PC-3 (cell line): Measurements from ENCODE around the gene SYNJ2. TPM values are rescaled to one million over a fixed set of nuclear protein-coding genes. Genes with fewer than 3 reads are reported as not detected.

ENCODE experiments used
- ATAC-seq: fragments of 200-7000 bp; cut with Tn5 transposase; 2 replicates; pipeline ENCODE4 v1.9.1; 2020; ENCODE audit warnings: mild to moderate bottlenecking, moderate library complexity
- BruUV-seq: library from RNA; stranded (reverse); fragments of 400-500 nt; replicated peaks from 2 replicates; lab custom pipeline; 2021; lab: Mats Ljungman, UMichigan
- CTCF ChIA-PET: fragments of 300-600 bp; sonication (Branson Sonifier 250); formaldehyde crosslinking; loops from one replicate; lab custom pipeline; 2022; ENCODE audit warnings: antibody characterized with exemption; lab: Charles Lee
- POLR2A ChIA-PET: fragments of 300-600 bp; sonication (Branson Sonifier 250); formaldehyde crosslinking; loops from one replicate; lab custom pipeline; 2022; ENCODE audit warnings: antibody characterized with exemption; ENCODE audit not compliant: unreplicated experiment; lab: Charles Lee
- DNase-seq: peaks from one replicate; pipeline ENCODE4 v3.0.0-alpha.2; 2015
- H2AFZ ChIP-seq: fragments of 300-600 bp; sonication (generic); 2 replicates; pipeline ENCODE4 v1.6.0; 2016; ENCODE audit warnings: antibody characterized with exemption, low read length
- H3F3A ChIP-seq: fragments of 300-600 bp; sonication (generic); one replicate; pipeline ENCODE4 v1.6.0; 2017; ENCODE audit warnings: antibody characterized with exemption, low read length, control low read depth, mild to moderate bottlenecking; ENCODE audit not compliant: unreplicated experiment
- H3K27ac ChIP-seq: fragments of 300-600 bp; sonication (generic); 2 replicates; pipeline ENCODE4 v1.5.1; 2016; ENCODE audit warnings: mild to moderate bottlenecking, low read length
- H3K27me3 ChIP-seq: fragments of 300-600 bp; sonication (generic); 2 replicates; pipeline ENCODE4 v1.6.1; 2016; ENCODE audit warnings: low read length, mixed read lengths
- H3K36me3 ChIP-seq: fragments of 300-600 bp; sonication (generic); 2 replicates; pipeline ENCODE4 v1.6.1; 2016; ENCODE audit warnings: low read depth, mixed run types, low read length, mixed read lengths
- H3K4me1 ChIP-seq: fragments of 300-600 bp; sonication (generic); 2 replicates; pipeline ENCODE4 v1.5.1; 2016; ENCODE audit warnings: low read length; ENCODE audit not compliant: insufficient read depth
- H3K4me2 ChIP-seq: fragments of 300-600 bp; sonication (generic); 2 replicates; pipeline ENCODE4 v1.6.0; 2016; ENCODE audit warnings: low read length
- H3K4me3 ChIP-seq: fragments of 300-600 bp; sonication (generic); 2 replicates; pipeline ENCODE4 v1.5.1; 2016; ENCODE audit warnings: mild to moderate bottlenecking, low read length, mixed read lengths
- H3K79me2 ChIP-seq: fragments of 300-600 bp; sonication (generic); 2 replicates; pipeline ENCODE4 v1.6.1; 2017; ENCODE audit warnings: low read length, mixed read lengths
- H3K9ac ChIP-seq: fragments of 300-600 bp; sonication (generic); 2 replicates; pipeline ENCODE4 v1.6.0; 2016; ENCODE audit warnings: mild to moderate bottlenecking, low read length
- H3K9me2 ChIP-seq: fragments of 300-600 bp; sonication (generic); replicated peaks from 2 replicates; pipeline ENCODE4 v1.6.1; 2016; ENCODE audit warnings: mixed run types, low read length, mixed read lengths
- H3K9me3 ChIP-seq: fragments of 300-600 bp; sonication (generic); 2 replicates; pipeline ENCODE4 v1.6.1; 2016; ENCODE audit warnings: low read length, mixed read lengths
- H4K20me1 ChIP-seq: fragments of 300-600 bp; sonication (generic); 2 replicates; pipeline ENCODE4 v1.6.1; 2016; ENCODE audit warnings: low read length, mixed read lengths
- EZH2 ChIP-seq: fragments of 300-600 bp; sonication (generic); IDR thresholded peaks from one replicate; pipeline ENCODE4 v1.6.1; 2017; ENCODE audit warnings: antibody characterized with exemption, mild to moderate bottlenecking, low read length; ENCODE audit not compliant: unreplicated experiment
- EZH2phosphoT487 ChIP-seq: fragments of 300-600 bp; sonication (generic); IDR thresholded peaks from 2 replicates; pipeline ENCODE4 v1.6.1; 2018; ENCODE audit warnings: mild to moderate bottlenecking, antibody characterized with exemption, low read length, borderline replicate concordance
- intact Hi-C: fragments of 100-400 bp; cut with micrococcal nuclease; formaldehyde crosslinking; loops from 2 replicates; pipeline ENCODE4 v1.9.0; 2023
- total RNA-seq: library from RNA; depleted of rRNA; stranded (reverse); fragments of >200 nt; gene quantifications from 2 replicates; pipeline ENCODE4 v1.2.3, GENCODE V29; 2014
- TF ChIP-seq, protein P1 (sequence below): fragments of 300-600 bp; sonication (generic); conservative IDR thresholded peaks from 2 replicates; pipeline ENCODE4 v1.5.1; 2017; ENCODE audit warnings: antibody characterized with exemption, low read depth, mild to moderate bottlenecking, low read length

The SYNJ2 gene
- total RNA-seq, 1 experiment from 2014 or later = 21.5 TPM

- ChIA-PET POLR2A (no interaction called here), CTCF (interaction anchor here (0.7 kb wide), 1 partner anchor 187 kb away, joined by 4 read pairs; no protein-coding TSS in a partner anchor)
- Histone ChIP-seq H3K9me3 (no peaks in the 10 kb centered on the region), H3K9ac (peak overlapping the region; percentile 92; the same call in 1 of the 2 replicates), H3K4me1 (peaks cover 23% of the 10 kb centered on the region), H3K27ac (no peak overlapping the region), H3K27me3 (no peaks in the 10 kb centered on the region), H4K20me1 (0 out of 2 replicates have a peak, but pooled peaks cover 6% of the 10 kb centered on the region), H3K4me3 (peak overlapping the region; percentile 94), H3K4me2 (peak overlapping the region; percentile 89), H3K36me3 (no peaks in the 10 kb centered on the region), H3K9me2 (no peaks in the 10 kb centered on the region), H3F3A (peaks cover 3% of the 10 kb centered on the region), H2AFZ (peak overlapping the region; percentile 82), H3K79me2 (peaks cover 38% of the 10 kb centered on the region)
- no peak for DNase-seq
- no peak for ATAC-seq
- TF ChIP-seq, protein P1, sequence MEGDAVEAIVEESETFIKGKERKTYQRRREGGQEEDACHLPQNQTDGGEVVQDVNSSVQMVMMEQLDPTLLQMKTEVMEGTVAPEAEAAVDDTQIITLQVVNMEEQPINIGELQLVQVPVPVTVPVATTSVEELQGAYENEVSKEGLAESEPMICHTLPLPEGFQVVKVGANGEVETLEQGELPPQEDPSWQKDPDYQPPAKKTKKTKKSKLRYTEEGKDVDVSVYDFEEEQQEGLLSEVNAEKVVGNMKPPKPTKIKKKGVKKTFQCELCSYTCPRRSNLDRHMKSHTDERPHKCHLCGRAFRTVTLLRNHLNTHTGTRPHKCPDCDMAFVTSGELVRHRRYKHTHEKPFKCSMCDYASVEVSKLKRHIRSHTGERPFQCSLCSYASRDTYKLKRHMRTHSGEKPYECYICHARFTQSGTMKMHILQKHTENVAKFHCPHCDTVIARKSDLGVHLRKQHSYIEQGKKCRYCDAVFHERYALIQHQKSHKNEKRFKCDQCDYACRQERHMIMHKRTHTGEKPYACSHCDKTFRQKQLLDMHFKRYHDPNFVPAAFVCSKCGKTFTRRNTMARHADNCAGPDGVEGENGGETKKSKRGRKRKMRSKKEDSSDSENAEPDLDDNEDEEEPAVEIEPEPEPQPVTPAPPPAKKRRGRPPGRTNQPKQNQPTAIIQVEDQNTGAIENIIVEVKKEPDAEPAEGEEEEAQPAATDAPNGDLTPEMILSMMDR = no peak
- no peak for TF ChIP-seq EZH2phosphoT487
- no peak for TF ChIP-seq EZH2
- intact Hi-C loops = loop anchor here (5.0 kb wide), 1 partner anchor 62 kb away; no protein-coding TSS in a partner anchor
- no TSS peak for BruUV-seq
Measured at GRCh38 chr6:157980288-157981131, 1.2 kb upstream of the SYNJ2 start.

DNA sequence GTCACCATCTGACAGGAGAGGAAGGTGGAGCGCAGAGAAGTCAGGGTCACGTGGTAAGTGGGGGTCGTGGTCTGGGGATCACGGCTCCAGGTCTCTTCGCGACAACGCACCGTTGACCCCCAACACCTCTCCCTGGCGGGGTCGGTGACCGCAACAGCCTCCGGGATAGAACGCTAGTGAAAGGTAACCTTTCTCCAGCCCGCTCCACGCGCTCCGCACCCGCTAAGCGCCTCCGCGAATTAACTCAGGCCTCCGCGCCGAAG is 600 bp upstream of the SYNJ2 start:
- H3K27ac ChIP-seq = no peak overlapping the region
- POLR2A ChIA-PET = no interaction called here
- intact Hi-C loops = loop anchor here (5.0 kb wide), 1 partner anchor 61 kb away; no protein-coding TSS in a partner anchor

More for the DNA sequence above, 600 bp upstream of the SYNJ2 start:
- Histone ChIP-seq H3K4me1 (peaks cover 27% of the 10 kb centered on the region), H3K4me3 (peak overlapping the region; percentile 94), H3F3A (peaks cover 4% of the 10 kb centered on the region), H2AFZ (peak overlapping the region; percentile 82), H3K9me2 (no peaks in the 10 kb centered on the region), H3K4me2 (peak overlapping the region; percentile 89), H3K27me3 (no peaks in the 10 kb centered on the region), H3K36me3 (no peaks in the 10 kb centered on the region), H3K9me3 (no peaks in the 10 kb centered on the region), H4K20me1 (0 out of 2 replicates have a peak, but pooled peaks cover 6% of the 10 kb centered on the region), H3K79me2 (peaks cover 43% of the 10 kb centered on the region), H3K9ac (peak overlapping the region; percentile 92)
- CTCF ChIA-PET = no interaction called here
- ATAC-seq = no peak
- DNase-seq = no peak
- TF ChIP-seq EZH2phosphoT487 = no peak
- TF ChIP-seq, protein P1 = no peak
- no peak for TF ChIP-seq EZH2
- BruUV-seq = TSS peak; percentile 36
